Heart left ventricle (tissue), 16 donors: Measurements from ENCODE around the gene MRPL32. TPM values are rescaled to one million over a fixed set of nuclear protein-coding genes. Genes with fewer than 3 reads are reported as not detected.
A peak's percentile ranks its signal among the peaks of the same experiment; 100 is the strongest.

Source experiments
- ATAC-seq, 4 donors: fragments of 200-7000 bp; cut with Tn5 transposase; one replicate each; pipeline ENCODE4 v1.9.1; 2020 to 2022; ENCODE audit warnings: moderate library complexity in 4 of 4, mild to moderate bottlenecking in 3 of 4, moderate number of reproducible peaks in 1 of 4
- DNase-seq, 5 donors: peaks; one replicate each; pipeline ENCODE4 v3.0.0-alpha.2; 2020
- H3K27ac ChIP-seq, 12 donors: fragments of 200-600 bp; sonication (generic) in 4 of 12; one replicate each; pipeline versions ENCODE4 v1.5.0 to v1.8.0; 2016 to 2022; ENCODE audit warnings: mild to moderate bottlenecking in 2 of 12
- H3K27me3 ChIP-seq, 9 donors: fragments of 200-600 bp; sonication (generic) in 2 of 9; one replicate each; pipeline versions ENCODE4 v1.5.1 to v1.8.0; 2016 to 2022; ENCODE audit warnings: mild to moderate bottlenecking in 3 of 9
- H3K36me3 ChIP-seq, 9 donors: fragments of 200-600 bp; sonication (generic) in 2 of 9; one replicate each; pipeline versions ENCODE4 v1.5.0 to v1.8.0; 2018 to 2022; ENCODE audit warnings: mild to moderate bottlenecking in 2 of 9
- H3K4me1 ChIP-seq, 12 donors: fragments of 200-600 bp; sonication (generic) in 4 of 12; one replicate each; pipeline versions ENCODE4 v1.5.0 to v1.8.0; 2016 to 2022; ENCODE audit warnings: mild to moderate bottlenecking in 3 of 12
- H3K4me3 ChIP-seq, 12 donors: fragments of 200-600 bp; sonication (generic) in 4 of 12; one replicate each; pipeline versions ENCODE4 v1.5.0 to v1.8.0; 2017 to 2022; ENCODE audit warnings: mild to moderate bottlenecking in 9 of 12, moderate library complexity in 4 of 12
- H3K9me3 ChIP-seq, 12 donors: fragments of 200-600 bp; sonication (generic) in 4 of 12; one replicate each; pipeline versions ENCODE4 v1.5.0 to v1.8.0; 2016 to 2022; ENCODE audit warnings: mild to moderate bottlenecking in 1 of 12
- POLR2A ChIP-seq, 2 donors: fragments of 450-650 bp; IDR thresholded peaks; one replicate each; pipeline ENCODE4 v1.6.1; 2017; ENCODE audit warnings: antibody characterized with exemption in 2 of 2, mild to moderate bottlenecking in 2 of 2, moderate library complexity in 2 of 2
- WGBS, 4 donors: extraction: QIAGEN DNeasy Blood & Tissue Kit in 2 of 4; methylation state at CpG; one replicate each; pipeline versions ENCODE4 v1.1.5 to v1.1.7; 2013 to 2018; 5-methylcytosine and 5-hydroxymethylcytosine counted together
- intact Hi-C, 10 donors: fragments of 100-400 bp; cut with DNase I; formaldehyde crosslinking; loops; one replicate each; pipeline versions ENCODE4 v1.11.1 to v1.14.2; 2022
- polyA plus RNA-seq, 2 donors: library from polyadenylated mRNA; stranded (reverse); fragments of 200-250 nt; gene quantifications; one replicate each; pipeline ENCODE4 v1.2.3, GENCODE V29; 2013
- total RNA-seq, 9 donors: library from RNA; depleted of rRNA in 2 of 9; stranded (reverse); fragments of >200 nt in 2 of 9; fragmentation: NEBNext Ultra II Directional in 3 of 9; extraction: Animal tissue kit (Norgen Biotek cat#: 25700) in 3 of 9; gene quantifications; one replicate each; pipeline versions ENCODE4 v1.1.0 to v1.2.4, GENCODE V29; 2016 to 2023
- TF ChIP-seq, protein P1 (sequence below), 12 donors: fragments of 200-600 bp; sonication (generic) in 4 of 12; IDR thresholded peaks; one replicate each; pipeline versions ENCODE4 v1.5.0 to v1.8.0; 2018 to 2022; ENCODE audit warnings: antibody characterized with exemption in 12 of 12, mild to moderate bottlenecking in 5 of 12
- donor health status: ischemic (EF 13 %, LVEDD 7.1; RV severe dilation, severe dysfunction).
- donor health status: healthy with polysubstance abuse.
- donor health status: DM: no; HTN: yes; CAD: no.
- donor health status: DM: no; HTN: no; CAD: no.
- donor health status: ischemic (EF 25% LVEDD 6.9; RV normal size, moderate dysfunction).
- donor health status: ischemic (EF 25% LVEDD 5.7; RV mildly dilated, moderate dysfunction).
- donor health status: healthy.
- donor health status: DM: yes; HTN: yes; CAD: no.
- donor health status: ischemic (EF 35%, LVEDD 5.7; RV mildly dilated, moderate dysfunction).
- donor health status: nonischemic (EF 11% LVEDD 7.7; RV severe dilation, severe dysfunction).
- donor health status: DM: yes; HTN: yes; CAD: no.
- donor health status: PGD.
- donor health status: ischemic (EF 29% LVEDD 5.4; RV normal size, mild dysfunction).
- donor health status: nonischemic (EF 23%, LVEDD 6.1; RV moderate dilation, normal function).

Gene MRPL32
- total and polyA plus RNA-seq, 11 donors, result 49.0 to 98.4 (median 63.4) TPM

- 54 to 78% (median 67%) methylated on average over 3 of the region's 3 CpGs for WGBS, 4 donors
- Histone ChIP-seq H3K4me1 (peaks cover 4 to 48% (median 29%) of the 10 kb centered on the region in 12 donors), H3K27ac (no peak overlapping the region), H3K36me3 (peaks cover 0 to 41% (median 35%) of the 10 kb centered on the region in 9 donors), H3K27me3 (no peaks in the 10 kb centered on the region), H3K9me3 (no peaks in the 10 kb centered on the region), H3K4me3 (no peak overlapping the region)
- no peak for DNase-seq
- no peak for ATAC-seq
- intact Hi-C loops, result no loop called here
- no peak for TF ChIP-seq POLR2A (IDR thresholded peaks at IDR 0.05)
- TF ChIP-seq, protein P1, sequence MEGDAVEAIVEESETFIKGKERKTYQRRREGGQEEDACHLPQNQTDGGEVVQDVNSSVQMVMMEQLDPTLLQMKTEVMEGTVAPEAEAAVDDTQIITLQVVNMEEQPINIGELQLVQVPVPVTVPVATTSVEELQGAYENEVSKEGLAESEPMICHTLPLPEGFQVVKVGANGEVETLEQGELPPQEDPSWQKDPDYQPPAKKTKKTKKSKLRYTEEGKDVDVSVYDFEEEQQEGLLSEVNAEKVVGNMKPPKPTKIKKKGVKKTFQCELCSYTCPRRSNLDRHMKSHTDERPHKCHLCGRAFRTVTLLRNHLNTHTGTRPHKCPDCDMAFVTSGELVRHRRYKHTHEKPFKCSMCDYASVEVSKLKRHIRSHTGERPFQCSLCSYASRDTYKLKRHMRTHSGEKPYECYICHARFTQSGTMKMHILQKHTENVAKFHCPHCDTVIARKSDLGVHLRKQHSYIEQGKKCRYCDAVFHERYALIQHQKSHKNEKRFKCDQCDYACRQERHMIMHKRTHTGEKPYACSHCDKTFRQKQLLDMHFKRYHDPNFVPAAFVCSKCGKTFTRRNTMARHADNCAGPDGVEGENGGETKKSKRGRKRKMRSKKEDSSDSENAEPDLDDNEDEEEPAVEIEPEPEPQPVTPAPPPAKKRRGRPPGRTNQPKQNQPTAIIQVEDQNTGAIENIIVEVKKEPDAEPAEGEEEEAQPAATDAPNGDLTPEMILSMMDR (IDR thresholded peaks at IDR 0.05), result no peak
These were observed 3.4 kb upstream of the MRPL32 start for GRCh38 chr7:42928754-42929153.

GRCh38 chr7:42929449-42929848 lies 2.7 kb upstream of the MRPL32 start:
- Histone ChIP-seq H3K36me3 (peaks cover 0 to 34% (median 28%) of the 10 kb centered on the region in 9 donors), H3K9me3 (no peaks in the 10 kb centered on the region), H3K27me3 (no peaks in the 10 kb centered on the region), H3K4me3 (no peak overlapping the region), H3K27ac (no peak overlapping the region), H3K4me1 (peaks cover 6 to 55% (median 35%) of the 10 kb centered on the region in 12 donors)
- intact Hi-C loops, result no loop called here
- TF ChIP-seq, protein P1 (IDR thresholded peaks at IDR 0.05), result no peak
- no peak for TF ChIP-seq POLR2A (IDR thresholded peaks at IDR 0.05)
- 62 to 76% (median 68%) methylated on average over 3 of the region's 3 CpGs for WGBS, 4 donors
- DNase-seq, result no peak
- ATAC-seq, result no peak

GRCh38 chr7:42930889-42931288 lies 1.3 kb upstream of the MRPL32 start:
- Histone ChIP-seq H3K27ac (peak overlapping the region in 2 of 12 donors; percentile 74 to 88), H3K4me3 (peak overlapping the region; percentile 61 to 97 (median 72)), H3K4me1 (peaks cover 6 to 57% (median 37%) of the 10 kb centered on the region in 12 donors), H3K36me3 (peaks cover 0 to 31% (median 26%) of the 10 kb centered on the region in 9 donors), H3K27me3 (no peaks in the 10 kb centered on the region), H3K9me3 (no peaks in the 10 kb centered on the region)
- ATAC-seq (no peak), DNase-seq (no peak)
- intact Hi-C loops, result loop anchor here in 4 of 10 donors (10.0 kb wide), 3 partner anchors 524 to 904 kb away; partner anchors contain the start of gene COA1 (in 2 of the 4)
- no peak for TF ChIP-seq POLR2A (IDR thresholded peaks at IDR 0.05)
- WGBS, 4 donors, result 10 to 18% (median 14%) methylated on average over 5 of the region's 5 CpGs

- H3K4me1 ChIP-seq, result peaks cover 6 to 57% (median 37%) of the 10 kb centered on the region in 12 donors
- H3K27me3 ChIP-seq, result no peaks in the 10 kb centered on the region
- no peaks in the 10 kb centered on the region for H3K9me3 ChIP-seq
- WGBS, 4 donors, result 0 to 1% (median 0%) methylated on average over 12 of the region's 12 CpGs
- TF ChIP-seq, protein P1 (IDR thresholded peaks at IDR 0.05), result no peak
- TF ChIP-seq POLR2A (IDR thresholded peaks at IDR 0.05), result no peak
- H3K36me3 ChIP-seq, result peaks cover 0 to 31% (median 26%) of the 10 kb centered on the region in 9 donors
- peak overlapping the region; percentile 61 to 97 (median 72) for H3K4me3 ChIP-seq
- no peak for DNase-seq
- ATAC-seq, result no peak
- intact Hi-C loops, result loop anchor here in 4 of 10 donors (10.0 kb wide), 3 partner anchors 523 to 903 kb away; partner anchors contain the start of gene COA1 (in 2 of the 4)
- H3K27ac ChIP-seq, result peak overlapping the region; percentile 16 to 88 (median 79)
These were observed 736 bp upstream of the MRPL32 start for GRCh38 chr7:42931447-42931833.
